Stimulated activated CD4-positive, alpha-beta T cell treated with anti-CD3 and anti-CD28 coated beads, Interleukin-15, amount 100 ng/mL, for 1 hour (primary cell): ENCODE measurements around the gene PIPOX.

Experiments used
- DNase-seq, 2 donors: peaks; one replicate each; pipeline ENCODE4 v3.0.0-alpha.2; 2020; ENCODE audit warnings: low read depth in 1 of 2, low spot score in 1 of 2

The PIPOX gene

GRCh38 chr17:29094101-29094708, 51.3 kb downstream of the PIPOX start:
- no peak for DNase-seq

- DNase-seq: no peak
Observed at GRCh38 chr17:29095439-29095838, 52.5 kb downstream of the PIPOX start.

DNA sequence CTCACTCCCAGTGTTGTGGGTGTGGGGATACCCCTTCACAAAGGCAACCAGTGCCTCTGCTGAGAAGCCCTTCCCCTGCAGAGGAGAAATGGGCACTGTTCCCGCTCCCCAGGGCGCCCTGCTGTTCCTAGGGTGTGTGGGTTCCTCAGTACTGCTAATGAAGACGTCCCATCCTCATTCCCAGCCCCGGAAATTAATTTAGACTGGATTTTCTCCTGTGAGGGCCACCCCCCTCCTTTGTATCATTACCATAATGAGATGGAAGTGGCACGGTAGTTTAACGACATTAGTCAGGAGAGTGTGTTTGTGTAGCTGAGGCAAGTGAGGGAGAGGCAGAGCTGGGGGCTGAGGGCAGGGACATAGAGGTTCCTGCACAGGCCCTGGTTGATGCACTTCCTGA, 53.2 kb downstream of the PIPOX start:
- DNase-seq: no peak

DNA sequence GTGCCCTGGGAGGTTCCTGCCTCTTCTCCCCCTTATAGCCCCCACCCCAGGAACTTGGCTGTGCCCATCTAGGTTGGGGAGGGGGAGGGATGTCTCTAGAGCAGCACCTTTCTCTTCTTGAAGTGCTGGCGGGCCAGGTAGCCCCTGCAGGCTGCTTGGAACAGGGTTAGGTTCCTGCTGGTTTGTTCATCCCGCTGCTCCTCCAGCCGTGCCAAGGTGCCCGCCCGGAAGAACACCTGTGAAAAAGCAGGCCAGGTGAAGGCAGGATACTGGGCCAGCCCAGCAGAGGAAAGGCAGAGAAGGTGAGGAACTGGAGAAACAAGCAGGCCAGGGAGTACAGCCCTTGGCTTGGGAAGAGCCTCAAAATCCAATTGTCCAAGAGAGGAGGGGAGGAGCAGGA, 56.6 kb downstream of the PIPOX start:
- no peak for DNase-seq

DNA sequence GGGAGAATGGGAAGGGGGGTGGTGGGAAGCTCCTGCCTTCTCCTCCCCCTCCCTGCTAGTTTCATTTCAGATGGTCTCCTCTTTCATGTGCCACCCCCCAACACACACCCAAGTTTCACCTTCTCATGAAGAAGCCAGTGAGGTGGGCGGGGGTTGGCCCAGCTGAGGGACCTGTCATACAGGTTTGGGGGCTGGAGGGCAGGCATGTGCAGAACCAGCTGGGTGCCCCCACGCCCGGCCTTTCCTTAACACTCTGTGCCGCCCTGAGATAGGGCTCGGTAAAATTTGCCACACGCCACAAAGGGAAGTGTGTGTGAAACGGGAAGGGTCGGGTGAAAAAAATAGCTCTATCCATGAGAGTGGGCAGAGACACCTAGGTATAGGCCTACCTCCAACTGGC, 57.4 kb downstream of the PIPOX start:
- DNase-seq: no peak

DNA sequence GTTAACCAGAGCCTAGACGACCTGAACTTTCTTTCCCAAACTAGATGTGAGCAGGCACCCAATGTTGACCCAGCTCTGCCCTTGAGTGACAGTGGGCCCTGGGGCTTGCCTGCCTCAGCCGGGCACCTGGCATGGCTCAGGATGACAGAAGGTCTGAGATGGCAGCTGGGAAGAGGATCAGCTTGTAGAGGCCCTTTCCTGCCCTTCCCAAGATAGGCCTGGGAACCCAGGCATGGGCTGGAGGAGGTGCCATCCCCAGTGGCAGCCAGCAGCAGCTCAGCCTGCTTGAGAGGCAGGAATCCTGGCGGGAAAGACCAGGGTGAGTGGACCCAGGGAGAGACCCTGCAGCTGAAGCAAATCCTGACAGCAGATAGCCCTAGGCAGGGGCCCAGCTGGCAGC, 59.1 kb downstream of the PIPOX start:
- DNase-seq: no peak

- DNase-seq: no peak
Observed at GRCh38 chr17:29102741-29103181, 59.8 kb downstream of the PIPOX start.

GRCh38 chr17:29103341-29103740, 60.4 kb downstream of the PIPOX start:
- DNase-seq: no peak
